HG03066 (cell line): Measurements from ENCODE around the gene C11orf86.

Experiments
- ATAC-seq: cut with Tn5 transposase; IDR thresholded peaks from one replicate; pipeline ENCODE4 v1.9.1; 2021; ENCODE audit warnings: low read depth; ENCODE audit not compliant: unreplicated experiment

C11orf86 gene

DNA sequence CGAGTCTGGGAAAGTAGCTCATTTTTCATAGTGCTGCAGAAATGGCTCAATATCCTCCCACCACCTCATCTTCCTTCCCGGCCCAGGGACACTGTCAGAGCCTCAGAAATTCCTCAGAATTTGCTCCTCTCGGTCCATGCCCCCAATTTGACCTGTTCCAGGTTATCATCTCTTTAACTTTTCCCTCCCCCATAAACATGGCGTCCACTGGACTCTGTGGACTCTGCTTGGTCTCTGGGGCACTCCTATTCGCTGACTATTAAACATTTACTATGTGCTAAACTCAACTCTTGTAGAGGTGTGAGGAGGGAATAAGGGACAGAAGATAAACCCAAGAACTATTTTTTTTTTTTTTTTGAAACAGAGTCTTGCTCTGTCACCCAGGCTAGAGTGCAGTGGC is 8.8 kb upstream of the C11orf86 start:
- ATAC-seq, result no peak

GRCh38 chr11:66967670-66968425 is 7.3 kb upstream of the C11orf86 start:
- ATAC-seq, result no peak

- no peak for ATAC-seq
Observed at GRCh38 chr11:66969584-66970225, 5.4 kb upstream of the C11orf86 start.

- ATAC-seq, result no peak
Observed at GRCh38 chr11:66970371-66970806, 4.7 kb upstream of the C11orf86 start.

- ATAC-seq, result no peak
Observed at GRCh38 chr11:66970807-66971442, 4.2 kb upstream of the C11orf86 start.

- ATAC-seq, result no peak
Observed at GRCh38 chr11:66971488-66971887, 3.6 kb upstream of the C11orf86 start.

GRCh38 chr11:66973956-66974580 is 1.0 kb upstream of the C11orf86 start:
- no peak for ATAC-seq

- no peak for ATAC-seq
Observed at GRCh38 chr11:66975405-66976027, 412 bp downstream of the C11orf86 start.

DNA sequence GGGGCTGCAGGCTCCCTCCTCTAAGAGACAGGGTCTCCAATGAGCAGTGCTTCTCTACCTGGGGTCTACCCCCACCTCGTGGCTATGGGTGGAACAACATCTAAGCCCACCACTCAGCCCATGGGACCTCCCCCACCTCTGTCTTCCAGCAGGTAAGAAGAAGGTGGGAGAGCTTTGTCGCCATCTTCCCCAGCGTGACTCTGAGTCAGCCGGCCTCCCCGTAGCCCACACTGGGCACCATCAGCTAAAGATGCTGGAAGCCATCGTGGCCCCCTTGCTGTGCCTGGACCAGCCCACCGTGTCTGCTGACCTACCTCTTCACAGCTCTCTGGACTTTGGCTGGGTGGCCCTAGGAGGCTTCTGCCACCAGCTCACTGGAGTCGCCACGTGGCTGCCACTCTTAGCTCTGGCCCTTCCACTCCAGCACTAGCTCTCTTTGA is 944 bp downstream of the C11orf86 start:
- ATAC-seq, result no peak

DNA sequence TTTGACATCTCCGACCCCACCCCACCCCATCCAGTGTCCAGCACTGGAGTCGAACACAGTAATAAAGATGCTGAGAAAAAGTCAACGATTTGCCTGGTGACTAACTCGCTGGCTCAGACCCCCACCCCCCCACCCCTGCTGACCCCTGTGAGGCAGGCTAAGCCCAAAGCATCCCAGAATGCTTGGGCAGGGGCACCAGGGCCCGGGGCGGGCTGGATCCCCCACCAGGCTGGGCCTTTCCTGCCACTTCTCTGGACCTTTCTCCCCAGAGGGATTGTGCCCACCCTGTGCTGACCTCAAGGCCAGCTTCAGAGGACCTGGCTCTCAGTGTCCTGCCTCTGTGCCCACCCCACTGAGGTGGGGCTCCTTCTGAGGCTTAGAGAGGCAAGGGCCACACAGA is 1.8 kb downstream of the C11orf86 start:
- ATAC-seq, result no peak

GRCh38 chr11:66978229-66978628 is 3.1 kb downstream of the C11orf86 start:
- ATAC-seq, result no peak

DNA sequence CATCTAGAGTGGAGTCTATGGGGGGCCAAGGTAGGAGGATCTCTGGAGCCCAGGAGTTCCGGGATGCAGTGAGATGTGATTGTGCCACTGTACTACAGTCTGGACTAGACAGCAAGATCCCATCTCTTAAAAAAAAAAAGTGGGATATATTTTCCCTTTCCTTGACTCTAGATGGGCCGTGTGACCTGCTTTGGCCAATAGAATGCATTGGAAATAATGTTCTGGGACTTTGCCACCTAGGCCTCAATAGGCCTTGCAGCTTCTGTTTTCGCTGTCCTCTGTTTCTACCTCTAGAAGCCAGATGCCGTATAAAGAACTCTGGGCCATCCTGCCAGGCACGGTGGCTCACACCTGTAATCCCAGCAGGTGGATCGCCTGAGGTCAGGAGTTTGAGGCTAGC is 3.6 kb downstream of the C11orf86 start:
- ATAC-seq, result no peak

DNA sequence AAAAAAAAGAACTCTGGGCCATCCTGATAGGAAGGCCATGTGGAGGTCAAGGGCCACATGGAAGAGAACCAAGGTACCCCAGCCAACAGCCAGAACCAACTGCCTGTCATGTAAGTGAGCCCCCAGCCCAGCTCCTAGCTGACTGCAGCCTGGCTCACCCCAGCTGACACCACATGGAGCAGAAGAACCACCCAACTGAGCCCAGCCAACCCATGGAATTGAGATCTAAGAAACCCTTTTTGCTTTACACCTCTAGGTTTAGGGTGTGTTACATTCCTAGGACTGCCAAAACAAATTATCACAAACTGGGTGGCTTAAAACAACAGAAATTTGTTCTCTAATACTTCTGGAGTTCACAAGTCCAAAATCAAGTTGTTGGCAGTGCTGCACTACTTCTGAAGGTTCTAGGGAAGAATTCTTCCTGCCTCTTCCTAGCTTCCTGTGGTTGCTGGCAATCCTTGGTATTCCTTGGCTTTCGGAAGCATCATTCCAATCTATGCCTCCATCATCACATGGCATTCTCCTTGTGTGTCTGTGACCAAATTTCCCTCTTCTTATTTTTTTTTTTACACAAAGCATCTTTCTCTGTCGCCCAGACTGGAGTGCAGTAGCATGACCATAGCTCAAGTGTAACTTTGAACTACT is 4.4 kb downstream of the C11orf86 start:
- no peak for ATAC-seq

DNA sequence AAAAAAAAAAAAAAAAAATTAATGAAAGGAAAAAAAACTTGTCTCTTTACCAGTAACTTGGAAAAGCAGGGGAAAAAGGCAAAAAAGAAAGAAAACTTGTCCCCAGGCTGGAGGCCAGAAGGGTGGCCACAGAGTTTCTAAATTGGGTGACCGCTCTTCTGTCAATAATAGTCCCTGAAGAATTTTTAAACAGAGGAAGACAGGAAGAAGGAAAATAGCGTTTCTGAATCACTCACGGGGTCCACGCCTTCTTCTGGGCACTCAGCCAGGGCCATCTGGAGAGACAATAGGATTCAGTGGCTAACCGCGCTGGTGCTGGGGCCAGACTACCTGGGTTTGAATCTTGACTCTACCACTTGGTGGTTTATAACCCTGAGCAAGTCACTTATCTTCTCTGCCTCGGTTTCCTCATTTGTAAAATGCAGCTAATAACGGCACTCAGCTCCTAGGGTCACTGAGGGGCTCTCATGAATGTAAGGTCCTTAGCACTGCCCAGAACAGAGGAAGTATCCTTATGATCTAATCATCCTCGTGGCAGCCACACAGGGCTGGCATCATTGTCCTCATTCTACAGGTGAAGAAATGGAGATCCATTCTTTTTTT is 7.0 kb downstream of the C11orf86 start:
- ATAC-seq, result no peak

DNA sequence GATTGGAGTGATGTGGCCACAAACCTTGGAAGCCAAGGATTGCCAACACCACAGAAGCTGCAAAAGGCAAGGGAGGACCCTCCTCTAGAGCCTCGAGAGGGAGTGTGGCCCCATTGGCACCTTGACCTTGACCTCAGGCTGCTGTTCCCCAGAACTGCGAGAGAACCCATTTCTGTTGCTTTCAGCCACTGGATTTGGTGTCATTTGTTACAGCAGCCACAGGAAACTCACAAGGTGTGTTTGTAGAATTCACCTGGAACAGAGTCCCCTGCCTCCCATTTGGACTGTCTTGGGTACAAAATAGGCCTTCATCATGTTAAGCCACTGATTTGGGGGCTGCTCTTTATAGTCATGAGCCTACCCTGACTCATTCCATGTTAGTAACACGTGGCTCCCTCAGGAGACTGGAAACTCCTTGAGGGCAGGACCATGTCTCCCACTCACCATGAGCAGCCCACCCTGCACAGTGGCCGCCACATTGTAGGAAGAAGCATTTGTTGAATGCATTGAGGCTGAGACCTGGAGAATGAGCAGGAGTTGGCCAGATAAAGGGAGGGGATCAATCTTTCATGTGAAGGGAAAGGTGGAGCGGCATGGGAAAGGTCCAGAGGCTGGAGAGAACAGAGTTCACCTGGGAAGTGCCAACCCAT is 8.3 kb downstream of the C11orf86 start:
- no peak for ATAC-seq

DNA sequence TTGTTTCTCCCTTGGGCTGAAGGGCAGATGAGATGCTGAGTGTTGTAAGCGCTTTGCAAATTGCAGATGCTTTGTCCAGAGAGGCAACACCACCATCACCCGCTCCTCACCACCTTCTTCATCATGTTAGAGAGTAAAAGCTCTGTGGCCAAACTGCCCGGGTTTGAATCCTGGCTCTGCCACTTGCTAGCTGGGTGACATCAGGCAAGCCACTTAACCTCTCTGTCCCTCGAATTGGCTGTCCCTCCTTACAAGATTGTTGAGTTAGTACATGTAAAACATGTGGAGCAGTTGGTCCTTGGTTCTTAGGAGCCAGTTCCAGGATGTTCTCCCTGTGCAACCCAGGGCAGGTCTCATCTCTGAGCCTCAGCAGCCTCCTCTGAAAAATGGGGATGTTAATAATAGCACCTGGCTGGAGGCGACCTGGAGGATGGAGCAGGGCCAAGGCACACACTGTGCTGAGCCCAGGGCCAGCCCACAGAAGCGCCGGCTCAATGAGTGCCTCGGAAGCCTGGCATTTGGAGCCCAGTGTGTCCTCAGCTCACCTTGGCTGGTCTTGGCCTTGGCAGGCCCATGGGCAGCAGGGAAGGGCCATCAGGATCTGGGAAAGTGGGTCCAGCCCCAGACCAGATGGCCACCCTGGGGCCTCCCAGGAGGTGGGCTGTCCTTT is 10.5 kb downstream of the C11orf86 start:
- no peak for ATAC-seq

GRCh38 chr11:66986178-66986545 is 11.1 kb downstream of the C11orf86 start:
- ATAC-seq, result no peak

DNA sequence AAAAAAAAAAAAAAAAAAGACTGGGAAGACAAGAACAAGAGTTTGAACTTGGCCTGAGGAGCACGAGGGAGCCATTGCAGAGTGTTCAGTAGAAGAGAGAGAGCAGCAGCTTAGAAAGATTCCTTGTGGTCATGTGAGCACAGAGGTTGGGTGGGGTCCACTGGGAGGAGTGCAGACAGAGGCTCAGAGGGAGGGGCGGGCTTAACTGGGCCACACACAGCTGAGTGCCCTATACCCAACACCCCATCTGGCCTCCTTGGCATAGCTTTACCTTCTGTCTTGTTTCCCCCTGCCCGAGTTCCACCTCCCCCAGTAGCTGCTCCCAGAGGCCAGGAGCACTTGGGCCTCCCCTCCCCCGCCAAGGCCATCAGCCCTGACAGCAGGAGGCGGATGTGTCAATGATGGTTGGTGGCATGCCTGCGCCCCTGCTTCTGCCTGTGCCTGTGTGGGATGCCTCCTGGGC is 12.1 kb downstream of the C11orf86 start:
- no peak for ATAC-seq
